Right cardiac atrium (tissue), 5 donors: Measurements from ENCODE around the gene NEURL2. TPM values are rescaled to one million over a fixed set of nuclear protein-coding genes. Genes with fewer than 3 reads are reported as not detected.

Experiments used
- polyA plus RNA-seq: library from polyadenylated mRNA; stranded (reverse); fragments of 200-250 nt; gene quantifications from one replicate; pipeline ENCODE4 v1.2.3, GENCODE V29; 2013
- total RNA-seq, 4 donors: library from RNA; stranded (reverse); fragmentation: NEBNext Ultra II Directional; extraction: Animal tissue kit (Norgen Biotek cat#: 25700); gene quantifications; one replicate each; pipeline ENCODE4 v1.2.1, GENCODE V29; 2021
- donor health status: healthy with polysubstance abuse.
- donor health status: DM: no; HTN: yes; CAD: no.
- donor health status: DM: no; HTN: no; CAD: no.
- donor health status: DM: no; HTN: yes; CAD: no; lungs with severe emphysema.
- donor health status: DM: yes; HTN: yes; CAD: no.

NEURL2 gene
- total and polyA plus RNA-seq, 5 donors = 7.0 to 9.8 (median 7.7) TPM

Other genes starting within 250 kb of the NEURL2 start
- not detected for gene WFDC11, start 221.0 kb downstream of the NEURL2 start, total RNA-seq
- gene WFDC11, start 221.0 kb downstream of the NEURL2 start, polyA plus RNA-seq = not detected
- not detected for gene WFDC13, start 189.2 kb downstream of the NEURL2 start, total RNA-seq
- not detected for gene WFDC13, start 189.2 kb downstream of the NEURL2 start, polyA plus RNA-seq
- not detected for gene WFDC10B, start 186.2 kb downstream of the NEURL2 start, total RNA-seq
- gene WFDC10B, start 186.2 kb downstream of the NEURL2 start, polyA plus RNA-seq = not detected
- gene SPINT4, start 168.9 kb downstream of the NEURL2 start, total RNA-seq = not detected
- not detected for gene SPINT4, start 168.9 kb downstream of the NEURL2 start, polyA plus RNA-seq
- gene WFDC3, start 99.3 kb downstream of the NEURL2 start, total RNA-seq = 1 to 10 TPM in 1 of 4 donors, under 1 TPM in 1, not detected in 2; 0.57 to 1.4 TPM
- gene WFDC3, start 99.3 kb downstream of the NEURL2 start, polyA plus RNA-seq = 1.2 TPM
- 10 to 100 TPM; 15.3 to 20.4 (median 17.5) TPM for gene DNTTIP1, start 99.3 kb downstream of the NEURL2 start, total RNA-seq
- gene DNTTIP1, start 99.3 kb downstream of the NEURL2 start, polyA plus RNA-seq = 23.6 TPM
- gene UBE2C, start 78.6 kb downstream of the NEURL2 start, total RNA-seq = 1 to 10 TPM in 2 of 4 donors, under 1 TPM in 1, not detected in 1; 0.85 to 2.1 (median 1.7) TPM
- gene UBE2C, start 78.6 kb downstream of the NEURL2 start, polyA plus RNA-seq = 0.25 TPM
- under 1 TPM in 1 of 4 donors, not detected in 3; 0.46 TPM for gene TNNC2, start 63.9 kb downstream of the NEURL2 start, total RNA-seq
- 0.77 TPM for gene TNNC2, start 63.9 kb downstream of the NEURL2 start, polyA plus RNA-seq
- gene SNX21, start 57.4 kb downstream of the NEURL2 start, total RNA-seq = 10 to 100 TPM; 25.8 to 30.7 (median 28.7) TPM
- gene SNX21, start 57.4 kb downstream of the NEURL2 start, polyA plus RNA-seq = 23.5 TPM
- 10 to 100 TPM; 21.1 to 31.5 (median 30.2) TPM for gene ACOT8, start 33.8 kb downstream of the NEURL2 start, total RNA-seq
- 47.9 TPM for gene ACOT8, start 33.8 kb downstream of the NEURL2 start, polyA plus RNA-seq
- gene ZSWIM3, start 33.6 kb downstream of the NEURL2 start, total RNA-seq = 1 to 10 TPM; 1.7 to 3.3 (median 2.4) TPM
- 2.1 TPM for gene ZSWIM3, start 33.6 kb downstream of the NEURL2 start, polyA plus RNA-seq
- gene ZSWIM1, start 10.0 kb downstream of the NEURL2 start, total RNA-seq = 10 to 100 TPM; 10.5 to 13.5 (median 11.2) TPM
- 5.5 TPM for gene ZSWIM1, start 10.0 kb downstream of the NEURL2 start, polyA plus RNA-seq
- 1 to 10 TPM; 1.8 to 2.6 (median 2.2) TPM for gene SPATA25, start 3.6 kb downstream of the NEURL2 start, total RNA-seq
- 1.7 TPM for gene SPATA25, start 3.6 kb downstream of the NEURL2 start, polyA plus RNA-seq
- 100 to 1,000 TPM; 102 to 134 (median 112) TPM for gene CTSA, start 127 bp upstream of the NEURL2 start, total RNA-seq
- gene CTSA, start 127 bp upstream of the NEURL2 start, polyA plus RNA-seq = 126 TPM
- 100 to 1,000 TPM in 2 of 4 donors, 10 to 100 TPM in 2; 63.7 to 117 (median 90.4) TPM for gene PLTP, start 20.9 kb upstream of the NEURL2 start, total RNA-seq
- gene PLTP, start 20.9 kb upstream of the NEURL2 start, polyA plus RNA-seq = 34.3 TPM
- 10 to 100 TPM; 28.0 to 31.8 (median 29.6) TPM for gene PCIF1, start 43.5 kb upstream of the NEURL2 start, total RNA-seq
- 22.2 TPM for gene PCIF1, start 43.5 kb upstream of the NEURL2 start, polyA plus RNA-seq
- gene ZNF335, start 81.0 kb upstream of the NEURL2 start, total RNA-seq = 10 to 100 TPM in 1 of 4 donors, 1 to 10 TPM in 3; 8.2 to 10.1 (median 8.6) TPM
- 6.4 TPM for gene ZNF335, start 81.0 kb upstream of the NEURL2 start, polyA plus RNA-seq
- under 1 TPM; 0.17 to 0.81 (median 0.27) TPM for gene MMP9, start 117.7 kb upstream of the NEURL2 start, total RNA-seq
- gene MMP9, start 117.7 kb upstream of the NEURL2 start, polyA plus RNA-seq = 0.16 TPM
- 1 to 10 TPM; 1.1 to 4.7 (median 2.6) TPM for gene SLC12A5, start 138.0 kb upstream of the NEURL2 start, total RNA-seq
- gene SLC12A5, start 138.0 kb upstream of the NEURL2 start, polyA plus RNA-seq = 6.6 TPM
- gene NCOA5, start 198.8 kb upstream of the NEURL2 start, total RNA-seq = 10 to 100 TPM; 16.1 to 26.1 (median 21.2) TPM
- gene NCOA5, start 198.8 kb upstream of the NEURL2 start, polyA plus RNA-seq = 9.5 TPM
- 10 to 100 TPM; 11.6 to 19.0 (median 12.0) TPM for gene CD40, start 227.1 kb upstream of the NEURL2 start, total RNA-seq
- gene CD40, start 227.1 kb upstream of the NEURL2 start, polyA plus RNA-seq = 9.7 TPM